D341Med (cell line): ENCODE data around the gene PPP2R3B.
"Not testable (repeated sequence)": the region's sequence is repeated elsewhere in the genome, so short reads cannot be mapped to it uniquely, and the experiment has no call there.

Experiments used
- DNase-seq: peaks from one replicate; pipeline ENCODE4 v3.0.0; 2012; ENCODE audit warnings: low spot score

Gene PPP2R3B

DNA sequence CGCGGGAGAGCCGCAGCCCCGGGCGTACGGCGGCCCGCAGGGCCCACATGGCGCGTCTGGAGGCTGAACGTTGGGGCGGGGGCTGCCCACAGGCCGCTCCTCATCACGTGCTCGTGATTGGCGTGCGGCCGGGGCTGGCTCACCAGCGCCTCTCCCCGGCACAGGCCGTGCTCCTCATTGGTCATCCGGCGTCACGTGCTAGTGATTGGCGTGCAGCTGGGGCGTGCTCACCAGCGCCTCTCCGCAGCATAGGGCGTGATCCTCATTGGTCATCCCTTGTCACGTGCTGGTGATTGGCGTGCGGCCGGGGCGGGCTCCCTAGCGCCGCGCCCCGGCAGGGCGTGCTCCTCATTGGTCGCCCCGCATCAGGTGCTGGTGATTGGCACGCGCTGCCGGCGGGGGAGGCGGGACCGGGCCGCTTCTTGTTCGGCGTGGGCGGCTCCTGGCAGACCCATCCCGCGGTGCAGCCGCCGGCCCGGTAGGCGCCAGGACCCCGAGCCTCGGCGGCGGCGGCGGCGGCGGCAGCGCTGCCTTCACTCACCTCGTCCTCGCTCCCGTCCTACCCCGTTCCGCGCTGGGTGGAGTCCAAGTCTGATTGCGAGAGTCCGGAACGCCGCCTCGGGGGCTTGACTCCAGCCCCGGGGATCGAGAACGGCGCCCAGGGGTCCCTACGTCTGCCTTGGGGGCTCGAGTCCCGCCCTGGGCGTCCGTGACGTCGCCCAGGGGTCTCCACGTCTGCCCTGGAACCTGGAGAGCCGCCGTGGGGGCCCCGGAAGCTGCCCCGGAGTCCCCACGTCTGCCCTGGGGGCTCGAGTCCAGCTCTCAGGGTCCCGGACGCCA is 67.7 kb downstream of the PPP2R3B start, which contains the start of gene GTPBP6:
GTPBP6 (minus strand) TSS at position 58 of the 840 bp plus-strand sequence; CDS start at position 49, 9 bp downstream.
- peak; percentile 95 for DNase-seq

DNA sequence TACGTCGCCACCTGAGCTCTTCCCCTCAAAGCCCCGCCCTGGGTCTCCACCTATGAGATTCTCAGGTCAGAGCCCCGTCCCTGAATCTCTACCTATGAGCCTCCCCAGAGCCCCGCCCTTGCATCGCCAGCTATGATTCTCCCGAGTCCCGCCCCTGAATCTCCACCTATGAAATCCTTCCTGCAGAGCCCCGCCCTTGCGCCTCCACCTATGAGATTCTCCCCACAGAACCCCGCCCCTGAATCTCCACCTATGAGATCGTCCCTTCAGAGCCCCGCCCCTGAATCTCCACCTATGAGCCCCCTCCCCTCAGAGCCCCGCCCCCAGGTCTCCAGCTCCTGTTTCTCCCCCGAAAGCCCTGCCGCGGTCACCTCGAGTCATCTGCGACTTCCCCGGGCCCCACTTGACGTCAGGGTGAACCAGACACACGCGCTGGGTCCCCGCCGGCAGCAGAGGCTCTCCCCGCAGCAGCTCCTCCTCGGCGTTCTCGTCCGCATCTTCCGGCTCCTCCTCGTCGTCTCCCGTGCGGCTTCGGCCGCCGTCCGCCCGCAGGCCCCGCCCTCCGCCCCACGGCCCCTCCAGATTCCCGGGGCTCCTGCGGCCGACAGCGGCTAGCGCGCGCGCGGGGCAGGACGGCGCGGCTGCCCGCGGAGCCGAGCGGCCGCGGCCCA is 68.5 kb downstream of the PPP2R3B start:
- DNase-seq, result peak; percentile 90

DNA sequence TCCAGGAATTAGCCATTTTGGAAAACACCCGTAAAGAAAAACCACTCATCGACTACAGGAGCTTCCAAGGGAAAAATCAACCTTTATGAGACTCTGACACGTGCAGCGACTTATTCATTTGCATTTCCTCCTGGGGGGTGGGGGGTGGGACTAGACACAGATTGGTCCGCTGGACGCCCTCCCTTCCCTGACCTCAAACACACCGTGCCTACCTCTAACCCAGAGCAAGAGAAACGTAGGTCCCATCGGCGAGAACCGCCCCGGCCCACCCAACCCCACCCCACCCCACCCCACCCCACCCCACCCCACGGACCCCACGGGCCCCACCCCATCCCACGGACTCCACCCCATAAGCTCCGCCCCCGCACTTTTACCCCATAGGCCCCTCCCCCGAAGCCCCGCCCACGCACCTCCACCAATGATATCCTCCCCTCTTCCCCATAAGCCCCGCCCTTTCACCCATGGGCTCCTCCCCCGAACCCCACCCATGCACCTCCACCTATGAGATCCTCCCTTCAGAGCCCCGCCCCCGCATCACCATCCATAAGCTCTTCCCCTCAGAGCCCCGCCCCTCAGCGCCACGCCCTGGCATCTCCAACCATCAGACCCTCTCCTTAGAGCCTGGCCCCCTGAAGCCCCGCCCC is 69.2 kb downstream of the PPP2R3B start:
- no peak for DNase-seq

DNA sequence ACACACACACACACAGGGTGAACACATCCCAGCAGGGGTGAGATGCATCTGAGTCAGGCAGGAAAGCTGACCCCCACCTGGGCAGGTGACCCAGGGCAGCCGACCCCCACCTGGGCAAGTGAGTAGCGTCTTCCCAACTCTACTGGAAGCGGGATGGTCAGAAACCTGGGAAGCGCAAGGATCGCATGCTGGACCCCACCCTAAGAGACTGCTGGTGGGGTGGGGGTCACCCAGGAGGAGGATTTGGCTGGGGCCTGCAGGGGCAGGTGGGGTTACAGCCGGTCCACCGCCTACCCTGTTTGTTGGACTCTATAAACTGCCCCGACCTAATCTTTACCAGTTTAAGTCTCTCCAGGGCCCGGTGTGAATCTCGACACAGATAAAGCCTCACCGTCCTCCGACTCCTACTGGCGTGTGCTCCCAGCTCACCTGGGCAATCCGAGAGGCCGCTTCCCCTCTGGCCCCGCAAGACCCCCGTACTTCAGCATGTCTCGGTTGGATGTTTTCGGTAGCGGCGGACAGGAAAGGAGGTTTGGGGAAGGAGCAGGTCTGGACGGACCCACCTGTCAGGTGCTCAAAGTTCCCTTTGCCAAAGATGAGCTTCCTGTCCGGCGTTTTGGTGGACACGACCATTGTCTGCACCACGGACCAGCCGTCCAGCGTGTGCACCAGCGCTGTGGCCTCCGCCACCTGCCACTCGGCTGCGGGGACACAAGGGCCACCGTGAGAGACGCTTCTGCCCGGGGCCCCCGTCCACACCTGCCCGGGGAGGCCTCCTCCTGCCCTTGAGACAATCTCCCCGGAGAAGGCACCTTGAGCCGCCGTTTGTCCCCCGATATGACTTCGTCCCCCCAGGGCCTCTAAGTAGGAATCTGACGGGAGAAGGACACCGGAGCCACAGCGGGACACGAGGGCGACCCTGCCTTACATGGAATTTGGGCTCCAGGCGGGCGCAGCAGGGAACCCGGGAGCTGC is 70.1 kb downstream of the PPP2R3B start:
- DNase-seq, result no peak

DNA sequence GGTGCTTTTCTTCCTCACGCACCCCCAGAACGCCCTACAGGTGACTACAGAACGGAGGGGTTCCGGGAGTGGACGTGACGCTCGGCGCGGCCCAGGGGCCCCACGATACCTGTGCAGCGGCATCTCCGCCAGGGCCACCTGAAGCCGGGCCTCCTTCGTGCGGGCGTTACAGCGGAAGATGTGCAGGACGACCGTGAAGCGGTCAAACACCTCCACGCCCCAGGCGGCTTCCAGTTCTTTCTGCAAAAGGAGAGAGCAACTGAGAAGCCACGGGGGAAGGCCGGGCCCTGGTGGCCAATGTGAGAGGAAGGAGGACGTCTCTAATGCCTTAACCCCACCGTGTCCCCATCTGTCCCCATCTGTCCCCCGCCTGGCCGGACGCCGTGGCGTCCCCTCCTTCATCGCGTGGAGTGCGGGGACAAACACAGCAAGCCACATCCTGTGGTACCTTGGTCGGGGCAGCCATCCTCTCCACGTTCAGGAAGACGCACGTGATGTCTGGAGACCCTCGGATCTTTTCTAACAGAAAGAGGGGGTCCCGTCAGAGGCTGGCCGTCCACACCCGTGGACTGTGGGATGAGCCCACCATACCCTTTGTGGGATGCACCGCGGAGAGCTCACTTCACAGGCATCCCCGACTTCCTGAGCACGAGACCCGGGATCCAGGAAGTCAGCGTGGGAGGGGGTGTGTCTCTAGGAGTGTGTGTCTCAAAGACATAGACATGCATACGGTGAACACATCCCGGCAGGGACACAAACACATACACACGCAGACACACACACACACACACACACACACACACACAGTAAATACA is 71.7 kb downstream of the PPP2R3B start:
- DNase-seq, result no peak

DNA sequence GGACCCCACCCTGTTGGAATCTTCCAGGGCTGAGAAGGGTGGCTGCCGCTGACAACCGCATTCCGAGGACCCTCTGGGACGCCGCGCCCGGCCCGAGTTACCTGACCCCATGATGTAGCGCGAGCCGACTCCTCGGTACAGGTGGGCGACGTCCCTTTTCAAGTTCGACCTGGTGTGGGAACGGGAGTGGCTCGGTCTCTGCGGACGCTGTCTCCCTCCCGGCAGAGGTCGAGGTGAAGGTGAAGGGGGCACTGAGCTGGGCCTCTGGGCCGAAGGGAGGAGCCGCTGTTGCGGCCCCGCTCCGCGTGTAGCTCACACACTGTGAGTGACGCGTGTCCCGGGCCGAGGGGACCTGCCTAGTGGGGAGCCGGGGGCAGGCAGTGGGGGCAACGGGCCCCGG is 72.7 kb downstream of the PPP2R3B start:
- DNase-seq, result no peak

DNA sequence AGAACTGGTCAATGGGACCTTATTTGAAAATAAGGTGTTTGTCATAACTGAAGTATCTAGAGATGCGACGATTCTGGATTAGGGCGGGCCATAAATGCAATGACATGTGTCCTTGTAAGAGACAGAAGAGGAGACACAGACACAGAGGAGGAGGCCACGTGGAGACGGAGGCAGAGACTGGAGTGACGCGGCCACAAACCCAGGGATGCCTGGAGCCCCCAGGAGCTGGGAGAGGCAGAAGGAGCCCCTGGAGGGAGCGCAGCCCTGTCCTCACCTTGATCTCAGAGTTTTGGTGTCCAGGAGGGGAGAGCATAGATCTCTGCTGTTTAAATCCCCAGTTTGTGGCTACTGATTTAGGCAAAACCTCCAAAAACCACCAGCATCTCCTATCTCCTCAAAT is 73.2 kb downstream of the PPP2R3B start:
- no peak for DNase-seq

DNA sequence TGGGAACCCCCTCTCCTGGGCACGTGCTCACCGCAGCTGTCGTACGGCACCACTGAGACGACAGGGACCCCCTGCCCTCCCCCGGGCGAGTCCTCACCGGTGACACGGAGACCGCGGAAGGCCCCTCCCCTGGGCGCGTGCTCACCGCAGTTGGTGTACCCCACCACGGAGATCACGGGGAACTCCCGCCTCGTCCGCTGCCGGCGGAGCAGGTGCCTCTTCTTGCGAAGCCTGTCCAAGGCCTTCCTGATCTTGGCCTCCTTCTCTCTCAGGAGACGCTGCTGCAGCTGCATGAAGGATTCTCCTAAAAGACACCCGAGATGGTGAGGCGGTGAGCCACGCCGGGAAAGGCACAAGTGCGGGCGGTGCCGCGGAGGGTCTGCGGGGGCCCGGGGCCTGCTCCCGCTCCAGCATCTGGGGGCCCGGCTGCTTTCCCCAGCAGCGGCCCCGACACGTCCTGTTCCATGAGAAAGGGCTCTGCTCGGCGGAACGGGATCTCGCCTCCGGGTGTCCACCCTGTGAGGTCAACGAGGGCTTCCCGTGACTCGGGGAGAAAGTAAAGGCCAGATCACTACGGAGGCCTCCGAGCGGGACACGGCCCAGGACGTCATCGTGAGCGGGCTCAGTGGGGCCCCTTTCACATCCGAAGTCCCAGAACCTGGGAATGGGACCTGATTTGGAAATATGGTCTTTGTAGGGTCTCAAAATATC is 73.9 kb downstream of the PPP2R3B start:
- DNase-seq, result no peak

DNA sequence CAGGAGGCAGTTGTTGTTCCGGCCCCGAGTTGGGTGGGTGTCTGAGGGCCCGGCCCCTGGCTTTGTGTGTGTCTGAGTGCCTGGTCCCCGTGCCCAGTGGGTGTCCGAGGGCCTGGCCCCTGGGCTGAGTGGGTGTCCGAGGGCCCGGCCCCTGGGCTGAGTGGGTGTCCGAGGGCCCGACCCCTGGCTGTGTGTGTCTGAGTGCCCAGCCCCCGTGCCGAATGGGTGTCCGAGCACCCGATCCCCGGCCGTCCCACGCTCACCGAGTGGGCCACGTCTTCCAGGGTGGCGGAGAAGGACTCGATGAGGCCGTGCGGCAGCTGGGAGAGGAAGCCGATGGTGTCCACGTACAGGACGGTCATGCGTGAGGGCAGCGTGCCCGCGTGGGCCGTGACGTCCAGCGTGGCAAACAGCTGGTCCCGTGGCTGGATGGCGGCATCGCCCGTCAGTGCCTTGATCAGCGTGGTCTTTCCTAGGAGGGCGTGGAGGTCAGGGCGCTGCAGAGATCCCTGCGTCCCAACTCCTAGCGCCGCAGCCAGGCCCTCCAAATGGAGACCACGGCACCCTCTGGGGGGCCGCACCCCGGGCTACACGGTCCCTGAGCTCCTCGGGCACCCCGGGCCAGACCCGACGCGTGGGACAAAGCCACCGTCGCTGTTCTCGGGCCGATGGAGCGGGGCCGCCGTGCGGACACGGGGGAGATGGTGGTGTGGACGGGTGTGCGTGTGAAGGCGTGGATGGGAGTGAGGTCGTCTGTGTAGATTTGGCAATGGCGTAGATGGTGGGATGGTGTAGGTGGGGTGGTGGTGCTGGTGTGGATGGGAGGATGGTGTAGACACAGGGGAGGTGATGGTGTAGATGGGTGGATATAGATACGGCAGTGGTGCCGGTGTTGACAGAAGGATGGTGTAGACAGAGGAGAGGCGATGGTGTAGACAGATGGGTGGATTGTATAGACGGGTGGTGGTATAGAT is 75.3 kb downstream of the PPP2R3B start:
- DNase-seq, result no peak

DNA sequence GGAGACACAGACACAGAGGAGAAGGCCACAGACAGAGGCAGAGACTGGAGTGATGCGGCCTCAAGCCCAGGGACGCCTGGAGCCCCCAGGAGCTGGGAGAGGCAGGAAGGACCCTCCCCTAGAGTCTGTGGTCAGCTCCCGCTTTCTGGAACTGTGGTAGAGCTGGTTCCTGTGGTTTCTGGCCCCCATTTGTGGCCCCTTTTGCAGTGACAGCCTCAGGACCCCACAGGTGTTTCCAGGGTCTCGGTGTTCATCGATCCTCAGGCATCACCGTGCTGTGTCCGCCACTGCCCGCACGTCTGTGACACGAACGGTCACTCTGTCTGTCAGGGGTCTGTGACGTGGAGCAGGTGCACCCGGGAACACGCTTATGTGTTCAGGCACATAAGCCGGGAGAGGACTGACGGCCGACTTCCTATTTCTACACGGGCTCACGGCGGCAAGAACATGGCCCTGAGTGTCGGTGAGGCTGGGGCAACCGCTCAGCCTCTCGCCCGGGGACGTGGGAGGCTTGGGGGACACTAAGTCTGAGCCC is 76.0 kb downstream of the PPP2R3B start:
- no peak for DNase-seq

DNA sequence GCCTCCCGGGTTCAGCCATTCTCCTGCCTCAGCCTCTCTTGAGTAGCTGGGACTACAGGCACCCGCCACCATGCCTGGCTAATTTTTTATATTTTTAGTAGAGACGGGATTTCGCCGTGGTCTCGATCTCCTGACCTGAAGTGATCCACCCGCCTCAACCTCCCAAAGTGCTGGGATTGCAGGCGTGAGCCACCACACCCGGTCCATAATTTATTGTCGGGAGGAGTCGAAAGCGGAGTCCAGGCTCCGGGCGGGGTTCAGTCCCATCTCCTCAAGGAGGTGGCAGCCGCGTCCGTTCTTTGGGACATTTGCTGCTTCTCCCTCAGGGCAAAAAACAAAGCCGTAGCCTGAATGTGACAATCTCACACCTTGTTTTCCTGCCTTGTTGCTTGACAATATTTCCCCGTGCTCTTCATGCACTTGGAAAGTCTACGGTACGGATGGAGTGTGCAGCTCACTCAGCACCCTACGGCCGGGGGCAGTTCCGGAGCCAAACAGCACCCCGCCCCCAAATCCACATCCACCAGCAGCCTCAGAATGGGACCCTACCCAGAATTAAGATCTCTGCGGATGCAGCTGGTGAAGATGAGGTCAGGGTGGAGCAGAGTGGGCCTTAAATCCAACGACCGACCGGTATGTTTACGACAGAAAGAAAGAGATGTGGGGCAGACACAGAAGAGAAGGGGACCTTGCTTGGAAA is 77.7 kb downstream of the PPP2R3B start:
- DNase-seq, result no peak

DNA sequence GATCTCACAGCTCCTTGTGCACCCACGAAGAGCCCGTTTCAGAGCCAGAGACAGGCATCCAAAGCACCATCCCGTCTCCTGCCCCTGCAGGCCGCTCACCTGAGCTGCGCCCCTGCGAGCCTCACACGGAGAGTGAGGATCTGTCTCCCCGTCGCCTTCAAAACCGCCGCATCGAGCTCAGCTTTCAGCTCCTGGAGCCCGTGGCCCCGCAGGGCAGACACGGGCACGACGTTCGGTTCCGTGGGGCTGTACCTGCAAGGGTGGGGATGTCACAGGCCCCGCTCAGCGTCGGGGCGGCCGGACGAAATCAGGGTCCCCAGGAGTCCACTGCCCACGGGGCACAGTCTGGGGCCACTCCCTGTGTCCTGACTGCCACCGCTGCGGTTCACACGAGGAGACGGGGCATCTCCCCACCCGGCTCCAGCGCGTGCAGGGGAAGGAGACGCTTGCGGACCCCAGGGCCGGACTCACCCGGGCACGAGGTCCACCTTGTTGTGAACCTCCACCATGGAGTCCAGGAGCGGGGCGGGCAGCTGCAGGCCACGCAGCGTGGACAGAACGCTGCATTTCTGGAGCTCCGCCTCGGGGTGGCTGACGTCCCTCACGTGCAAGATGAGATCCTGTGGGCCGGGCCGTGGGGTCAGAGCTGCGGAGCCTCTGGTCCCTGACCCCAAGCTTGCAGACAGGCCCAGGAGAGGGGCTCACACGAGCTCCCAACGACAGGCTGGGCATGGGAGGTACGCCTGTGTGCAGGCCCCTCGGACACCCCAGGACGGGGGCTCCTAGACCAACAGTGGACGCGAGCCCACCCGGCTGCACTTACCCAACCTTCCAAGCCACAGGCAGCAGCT is 79.2 kb downstream of the PPP2R3B start:
- DNase-seq, result no peak

DNA sequence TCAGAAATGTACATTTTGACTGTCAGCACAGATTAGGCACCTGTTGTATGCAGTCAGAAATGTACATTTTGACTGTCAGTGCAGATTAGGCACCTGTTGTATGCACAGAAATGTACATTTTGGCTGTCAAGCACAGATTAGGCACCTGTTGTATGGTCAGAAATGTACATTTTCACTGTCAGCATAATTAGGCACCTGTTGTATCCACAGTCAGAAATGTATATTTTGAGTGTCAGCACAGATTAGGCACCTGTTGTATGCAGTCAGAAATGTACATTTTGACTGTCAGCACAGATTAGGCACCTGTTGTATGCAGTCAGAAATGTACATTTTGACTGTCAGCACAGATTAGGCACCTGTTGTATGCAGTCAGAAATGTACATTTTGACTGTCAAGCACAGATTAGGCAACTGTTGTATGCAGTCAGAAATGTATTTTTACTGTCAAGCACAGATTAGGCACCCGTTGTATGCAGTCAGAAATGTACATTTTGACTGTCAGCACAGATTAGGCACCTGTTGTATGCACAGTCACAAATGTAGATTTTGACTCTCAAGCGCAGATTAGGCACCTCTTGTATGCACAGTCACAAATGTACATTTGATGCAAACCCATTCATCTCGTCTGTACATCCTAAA is 80.0 kb downstream of the PPP2R3B start:
- not testable (repeated sequence) for DNase-seq

DNA sequence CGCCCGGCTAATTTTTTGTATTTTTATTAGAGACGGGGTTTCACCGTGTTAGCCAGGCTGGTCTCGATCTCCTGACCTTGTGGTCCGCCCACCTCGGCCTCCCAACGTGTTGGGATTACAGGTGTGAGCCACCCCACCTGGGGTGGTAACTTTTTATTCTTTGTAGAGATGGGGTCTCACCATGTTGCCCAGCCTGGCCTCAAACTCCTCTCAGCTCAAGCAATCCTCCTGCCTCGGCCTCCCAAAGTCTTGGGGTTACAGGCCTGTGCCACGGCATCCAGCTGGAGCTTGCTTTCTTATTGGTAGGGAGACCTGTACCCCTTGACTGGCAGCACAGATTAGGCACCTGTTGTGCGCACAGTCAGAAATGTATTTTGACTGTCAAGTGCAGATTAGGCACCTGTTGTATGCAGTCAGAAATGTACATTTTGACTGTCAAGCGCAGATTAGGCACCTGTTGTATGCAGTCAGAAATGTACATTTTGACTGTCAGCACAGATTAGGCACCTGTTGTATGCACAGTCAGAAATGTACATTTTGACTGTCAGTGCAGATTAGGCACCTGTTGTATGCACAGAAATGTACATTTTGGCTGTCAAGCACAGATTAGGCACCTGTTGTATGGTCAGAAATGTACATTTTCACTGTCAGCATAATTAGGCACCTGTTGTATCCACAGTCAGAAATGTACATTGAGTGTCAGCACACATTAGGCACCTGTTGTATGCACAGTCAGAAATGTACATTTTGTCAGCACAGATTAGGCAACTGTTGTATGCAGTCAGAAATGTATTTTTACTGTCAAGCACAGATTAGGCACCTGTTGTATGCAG is 80.7 kb downstream of the PPP2R3B start:
- not testable (repeated sequence) for DNase-seq

DNA sequence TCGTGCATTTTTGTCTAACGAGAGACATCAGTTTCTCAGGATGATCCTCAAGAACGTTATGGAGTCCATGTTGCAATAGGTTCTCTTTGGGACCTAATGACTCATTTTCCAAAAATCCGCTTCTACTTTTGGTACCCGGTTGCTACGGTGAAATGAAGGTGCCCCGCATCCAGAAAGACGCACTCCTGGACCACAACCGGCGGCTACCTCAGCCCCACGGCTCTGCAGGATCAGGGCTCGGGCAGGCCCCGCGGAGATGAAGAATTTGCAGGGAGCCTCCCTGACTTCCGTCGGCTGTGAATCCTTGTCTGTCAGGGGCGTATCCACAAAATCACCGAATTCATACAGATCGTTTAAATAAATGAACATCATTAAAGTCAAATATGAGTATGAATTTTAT is 83.7 kb downstream of the PPP2R3B start:
- no peak for DNase-seq

DNA sequence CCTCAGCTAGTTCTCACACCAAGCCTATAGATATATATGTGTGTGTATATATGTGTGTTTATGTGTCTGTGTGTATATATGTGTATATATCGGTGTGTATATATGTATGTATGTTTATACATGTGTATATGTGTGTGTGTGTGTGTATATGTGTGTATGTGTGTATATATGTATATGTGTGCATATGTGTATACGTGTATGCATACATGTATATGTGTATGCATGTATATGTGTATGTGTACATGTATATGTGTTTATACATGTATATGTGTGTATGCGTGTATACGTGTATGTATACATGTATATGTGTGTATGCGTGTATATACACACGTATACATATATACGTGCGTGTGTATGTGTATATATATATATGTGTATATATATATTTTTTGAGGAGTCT is 86.4 kb downstream of the PPP2R3B start:
- no peak for DNase-seq
